SK-N-MC (cell line): Measurements from ENCODE around the gene IFT80.

Experiments used
- EZH2 ChIP-seq: fragments of 200-600 bp; sonication (generic); IDR thresholded peaks from one replicate; pipeline ENCODE4 v1.6.1; 2017; ENCODE audit warnings: antibody characterized with exemption
- POLR2AphosphoS5 ChIP-seq: IDR thresholded peaks from 2 replicates; pipeline ENCODE4 v1.6.1; 2012; ENCODE audit warnings: mild to moderate bottlenecking, low read depth, low read length, borderline replicate concordance

- TF ChIP-seq EZH2 = no peak
- TF ChIP-seq POLR2AphosphoS5 = no peak
Measured at GRCh38 chr3:160330690-160331089, 68.3 kb downstream of the IFT80 start.
